Measurements from ENCODE around the gene IKZF1.
A peak's percentile ranks its signal among the peaks of the same experiment; 100 is the strongest.

The IKZF1 gene

GRCh38 chr7:50355817-50356178, 51.3 kb downstream of the IKZF1 start:
- DNase-seq (ENCODE audit: low spot score): no peak

DNA sequence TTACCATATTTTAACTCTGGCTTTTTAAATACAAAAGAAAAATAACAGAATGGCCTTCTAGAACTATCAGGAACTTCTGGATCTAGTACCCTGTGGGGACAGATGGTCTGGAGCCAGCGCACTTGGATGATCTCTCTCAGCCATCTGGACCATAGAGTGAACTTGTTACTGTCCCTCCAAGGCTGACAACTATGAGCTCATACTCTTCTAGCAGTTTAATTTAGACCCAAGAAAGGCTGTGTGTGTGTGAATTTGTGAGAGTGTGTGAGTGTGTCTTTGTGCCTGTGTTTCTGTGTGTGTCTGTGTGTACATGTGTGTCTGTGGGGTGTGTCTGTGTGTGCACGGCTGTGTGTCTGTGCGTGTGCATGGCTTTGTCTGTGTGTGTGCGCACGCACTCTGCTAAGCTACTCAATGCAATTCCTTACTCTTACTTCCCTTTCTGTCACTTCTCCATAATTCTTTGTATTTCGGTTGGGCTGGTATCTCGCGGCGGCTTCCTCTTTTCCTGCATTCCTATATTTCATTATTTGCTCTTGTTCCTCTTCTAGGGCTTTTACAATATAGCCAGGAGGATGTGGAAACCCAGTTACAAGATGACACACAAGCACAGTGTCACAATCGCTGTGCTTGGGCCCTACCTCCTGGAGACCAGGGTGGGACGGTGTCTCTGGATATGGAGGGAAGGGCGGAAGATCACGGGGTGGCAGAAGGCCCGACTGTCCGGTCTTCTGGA, 51.9 kb downstream of the IKZF1 start:
- DNase-seq (ENCODE audit: low spot score): no peak

- DNase-seq (ENCODE audit: low spot score): no peak
Observed at GRCh38 chr7:50356945-50357268, 52.4 kb downstream of the IKZF1 start.

- no peak for DNase-seq (ENCODE audit: low spot score)
Observed at GRCh38 chr7:50357426-50357825, 52.9 kb downstream of the IKZF1 start.

DNA sequence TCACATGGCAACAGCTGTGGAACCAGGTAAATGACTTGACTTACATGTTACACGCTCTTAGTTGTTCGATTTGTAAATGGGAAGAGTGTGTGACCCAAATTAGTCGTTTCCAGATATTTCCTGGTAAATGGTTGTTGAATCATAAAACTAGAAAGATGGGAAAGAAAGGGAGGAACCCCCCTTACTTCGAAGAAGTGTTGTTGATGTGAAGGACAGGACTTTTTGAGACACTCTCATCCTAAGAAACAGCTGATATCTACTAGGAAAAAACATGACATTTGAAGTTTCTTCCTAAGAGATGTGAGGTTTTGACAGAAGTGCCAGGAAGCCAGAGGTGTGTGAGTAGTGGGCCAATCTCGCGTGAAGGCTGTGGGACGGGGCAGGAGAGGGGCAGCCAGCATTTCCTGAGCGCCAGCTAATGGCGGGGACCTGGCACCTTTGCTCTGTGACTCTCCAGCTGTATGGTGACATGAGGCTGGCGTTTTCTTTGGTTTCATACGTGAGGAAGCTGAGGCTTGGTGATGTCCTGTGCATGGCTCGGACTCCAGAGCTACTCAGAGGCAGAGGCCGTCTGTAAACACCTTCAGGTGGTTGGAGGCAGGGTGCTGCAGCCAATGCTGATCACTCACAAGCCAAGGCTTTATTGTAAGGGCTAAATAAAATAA, 53.7 kb downstream of the IKZF1 start:
- DNase-seq (ENCODE audit: low spot score): no peak

- DNase-seq (ENCODE audit: low spot score): no peak
Observed at GRCh38 chr7:50358779-50359178, 54.3 kb downstream of the IKZF1 start.

DNA sequence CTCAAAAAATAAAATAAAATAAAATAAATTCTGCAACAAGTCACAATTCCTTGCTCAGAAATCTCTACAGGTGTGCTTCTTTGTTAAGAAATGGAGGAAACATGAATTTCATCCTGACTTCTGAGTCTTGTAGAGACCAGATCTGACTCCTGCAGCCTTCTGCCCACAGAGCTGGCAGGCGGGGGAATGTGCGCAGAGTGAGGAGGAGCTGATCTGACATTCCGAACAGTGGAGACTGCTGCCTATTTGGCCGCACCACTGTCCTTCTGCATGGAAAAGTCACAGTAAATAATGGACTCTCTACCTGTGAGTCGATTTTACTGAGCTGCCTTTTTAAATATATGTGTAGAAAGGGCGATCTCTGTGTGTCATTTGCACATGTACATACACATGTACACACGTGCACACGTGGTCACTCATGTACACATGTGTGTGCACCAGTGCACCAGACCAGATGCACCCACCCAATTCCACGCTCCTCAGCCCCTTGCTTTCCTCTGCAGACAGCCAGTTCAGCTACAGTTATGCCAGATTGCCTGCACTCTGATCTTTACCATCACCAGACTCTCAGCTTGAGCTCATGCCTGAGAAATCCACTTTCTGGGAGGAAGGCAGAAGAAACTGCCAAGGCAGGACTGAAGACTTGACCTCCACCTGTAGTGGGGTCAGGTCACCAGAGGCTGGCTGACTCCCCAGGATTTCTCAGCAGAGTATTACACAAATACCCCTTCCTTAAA, 54.9 kb downstream of the IKZF1 start:
- DNase-seq (ENCODE audit: low spot score): no peak

GRCh38 chr7:50359995-50360925, 55.7 kb downstream of the IKZF1 start:
- DNase-seq (ENCODE audit: low spot score): no peak

DNA sequence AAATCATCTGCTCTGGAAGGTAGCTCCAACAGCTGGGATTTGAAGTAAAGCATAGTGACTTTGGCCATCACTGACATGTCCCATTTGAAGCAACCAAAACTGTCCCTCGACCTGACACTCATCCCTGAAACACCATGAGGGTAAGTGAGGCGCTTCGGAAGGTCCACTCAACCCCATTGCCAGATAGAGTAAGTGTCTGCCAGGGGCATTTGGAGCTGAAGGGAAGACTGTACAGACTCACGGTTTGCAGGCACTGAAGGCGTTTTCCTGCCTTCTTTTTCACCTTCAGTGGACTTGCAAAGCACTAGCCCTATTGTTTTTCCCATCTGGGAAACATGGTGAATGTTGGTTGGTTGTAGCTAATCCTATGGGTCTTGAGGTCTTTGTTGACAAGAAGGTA, 57.6 kb downstream of the IKZF1 start:
- no peak for DNase-seq (ENCODE audit: low spot score)

DNA sequence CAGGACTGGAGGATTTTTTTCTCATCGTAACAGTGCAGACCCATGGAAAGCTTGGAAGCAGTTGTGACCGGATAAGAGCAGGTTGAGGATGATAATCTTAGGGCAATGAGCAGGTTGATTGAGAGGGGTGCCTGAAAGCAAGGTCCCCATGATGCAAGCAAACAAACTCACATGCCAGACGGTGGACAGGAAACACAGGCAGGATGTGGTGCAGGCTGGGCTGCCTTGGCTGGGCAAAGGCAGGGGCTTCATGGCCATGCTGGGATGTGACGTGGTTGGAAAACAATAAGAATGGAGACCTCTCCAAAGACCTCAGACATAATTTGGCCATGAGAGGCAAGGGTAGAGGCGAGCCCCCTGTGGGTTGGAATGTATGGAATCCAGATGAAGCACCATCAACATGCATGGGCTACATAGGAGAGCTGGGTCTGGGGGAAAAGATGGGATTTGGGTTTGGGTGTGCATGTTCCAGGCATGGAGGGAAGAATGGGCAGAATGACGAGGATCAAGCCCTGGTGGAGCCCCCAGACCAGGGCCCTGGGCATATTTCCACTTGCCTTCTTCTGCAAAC, 58.3 kb downstream of the IKZF1 start:
- DNase-seq (ENCODE audit: low spot score): no peak

- DNase-seq (ENCODE audit: low spot score): no peak
Observed at GRCh38 chr7:50363327-50364060, 59.0 kb downstream of the IKZF1 start.

GRCh38 chr7:50364645-50365044, 60.1 kb downstream of the IKZF1 start:
- DNase-seq (ENCODE audit: low spot score): no peak

DNA sequence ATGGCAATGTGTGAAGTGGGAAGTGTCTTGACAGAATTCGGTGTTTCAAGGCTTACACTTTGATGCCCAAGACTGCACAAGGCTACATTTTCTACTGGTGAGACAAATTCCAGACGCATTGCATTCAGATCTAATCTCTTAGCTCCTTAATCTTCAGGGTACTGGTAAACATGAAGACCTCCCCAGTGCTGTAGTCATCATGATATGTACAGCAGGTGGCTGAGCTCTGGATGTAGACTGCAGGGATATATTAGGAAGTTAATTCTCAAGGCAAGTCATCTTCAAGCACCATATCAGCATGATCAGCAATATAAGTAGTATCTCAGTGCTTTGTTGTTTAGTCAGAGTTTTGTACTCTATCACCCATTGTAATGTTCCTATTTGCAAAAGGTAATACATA, 61.8 kb downstream of the IKZF1 start:
- DNase-seq (ENCODE audit: low spot score): peak; percentile 76

- DNase-seq (ENCODE audit: low spot score): no peak
Observed at GRCh38 chr7:50367100-50367499, 62.6 kb downstream of the IKZF1 start.

- no peak for DNase-seq (ENCODE audit: low spot score)
Observed at GRCh38 chr7:50367570-50367969, 63.1 kb downstream of the IKZF1 start.

DNA sequence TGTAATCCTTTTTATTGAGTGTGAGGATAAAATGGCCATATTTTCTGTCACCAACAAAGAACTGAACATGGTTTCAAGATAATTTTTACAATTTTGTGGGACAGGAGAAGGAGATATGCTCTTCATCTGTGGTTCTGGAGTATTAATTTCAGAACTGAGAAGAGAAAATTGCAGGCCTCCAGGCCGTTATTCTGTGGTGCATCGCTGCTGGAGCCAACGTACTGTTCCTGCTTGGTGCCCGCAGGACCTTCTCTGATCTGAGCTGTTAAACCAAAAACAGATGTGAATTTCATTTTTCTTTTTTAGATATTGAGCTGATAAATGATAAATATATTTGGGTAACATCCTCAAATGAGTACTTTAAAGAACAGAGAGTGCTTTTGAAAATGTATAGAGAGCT, 63.9 kb downstream of the IKZF1 start:
- DNase-seq (ENCODE audit: low spot score): no peak

DNA sequence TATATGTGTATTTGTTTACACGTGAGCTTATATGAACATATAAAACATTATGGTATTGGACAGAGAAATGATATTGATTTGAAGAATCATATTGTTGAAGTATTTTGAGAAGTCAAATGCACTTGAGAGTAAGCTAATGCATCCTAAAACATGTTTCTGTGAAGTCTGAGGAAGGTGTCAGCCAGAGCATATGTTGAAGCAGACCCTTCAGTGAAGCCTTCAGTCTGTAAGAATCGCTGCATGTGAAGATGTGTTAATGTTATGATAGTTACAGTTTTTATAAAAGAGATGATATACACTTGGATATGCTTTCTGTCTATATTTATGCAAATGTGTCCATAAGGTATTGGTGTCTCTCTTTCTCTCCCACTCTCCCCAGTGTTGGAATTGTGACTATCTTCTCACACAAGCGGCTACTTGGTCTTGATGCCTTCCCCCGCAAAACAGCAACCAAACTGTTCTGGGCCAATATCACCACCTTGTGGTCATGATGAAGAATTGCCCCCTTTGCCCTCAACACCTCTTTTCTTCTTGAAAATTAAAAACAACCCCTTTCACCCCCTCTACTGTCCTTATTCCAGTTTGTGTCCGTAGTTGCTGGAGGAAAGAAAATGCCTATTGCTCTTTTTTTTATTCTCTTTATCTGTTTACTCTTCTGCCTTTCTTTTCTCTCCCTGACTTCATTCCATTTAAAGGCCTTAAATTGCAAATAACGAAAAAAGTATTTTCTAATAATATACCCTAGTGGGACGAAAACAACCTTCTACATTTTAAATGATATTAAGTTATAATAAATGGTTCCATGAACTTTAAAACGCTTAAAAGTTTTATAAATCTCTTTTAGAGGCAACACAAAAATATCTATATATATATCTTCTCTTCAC, 64.9 kb downstream of the IKZF1 start:
- peak; percentile 46 for DNase-seq (ENCODE audit: low spot score)

GRCh38 chr7:50370884-50371283, 66.4 kb downstream of the IKZF1 start:
- DNase-seq (ENCODE audit: low spot score): no peak

DNA sequence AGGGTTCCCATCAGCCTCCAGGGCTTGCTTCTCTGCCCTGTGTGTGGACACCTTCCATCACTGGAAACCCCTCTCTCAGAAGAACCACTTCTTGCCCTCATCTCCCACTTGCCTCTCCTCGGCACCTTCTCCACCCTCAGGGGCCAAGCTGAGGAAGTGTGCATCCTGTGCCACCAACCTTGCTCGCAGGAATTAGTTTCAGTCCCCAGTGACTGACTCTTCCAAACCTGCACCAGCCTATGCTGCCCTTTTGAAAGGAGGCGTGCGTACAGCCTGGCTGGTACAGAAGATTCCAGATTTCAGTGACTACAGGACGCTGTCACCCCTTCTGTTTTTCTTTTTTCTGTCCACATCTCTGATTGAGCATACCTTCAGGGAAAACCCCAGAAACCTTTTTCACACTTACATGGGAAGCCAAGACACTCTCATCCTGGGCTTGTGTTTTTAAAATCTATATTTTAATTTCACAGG, 67.1 kb downstream of the IKZF1 start:
- DNase-seq (ENCODE audit: low spot score): no peak

DNA sequence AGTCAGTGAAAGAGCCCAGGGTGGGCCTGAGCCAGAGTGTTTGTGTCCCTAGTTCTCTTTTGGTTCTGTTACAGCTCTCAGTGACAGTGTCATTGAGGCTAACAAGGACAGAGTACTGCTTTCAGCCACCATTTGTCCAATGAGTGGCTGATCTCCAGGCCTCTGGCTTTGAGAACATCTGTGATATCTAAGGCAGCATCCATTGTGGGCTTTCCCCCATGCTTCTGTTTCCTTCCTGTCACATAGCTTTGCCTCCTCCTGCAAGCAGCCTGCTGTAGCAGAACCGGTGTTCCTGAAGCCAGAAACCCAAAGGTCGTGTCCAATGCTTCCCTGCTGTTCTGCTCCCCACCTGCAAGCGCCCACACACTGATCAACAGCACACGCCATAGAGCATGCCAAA, 68.4 kb downstream of the IKZF1 start:
- no peak for DNase-seq (ENCODE audit: low spot score)
